ENCODE data around the gene LRRC8D. TPM values are rescaled to one million over a fixed set of nuclear protein-coding genes. Genes with fewer than 3 reads are reported as not detected.

LRRC8D gene
- total RNA-seq, 4 donors from 2014 or later, result 4.7 to 8.5 (median 6.5) TPM

DNA sequence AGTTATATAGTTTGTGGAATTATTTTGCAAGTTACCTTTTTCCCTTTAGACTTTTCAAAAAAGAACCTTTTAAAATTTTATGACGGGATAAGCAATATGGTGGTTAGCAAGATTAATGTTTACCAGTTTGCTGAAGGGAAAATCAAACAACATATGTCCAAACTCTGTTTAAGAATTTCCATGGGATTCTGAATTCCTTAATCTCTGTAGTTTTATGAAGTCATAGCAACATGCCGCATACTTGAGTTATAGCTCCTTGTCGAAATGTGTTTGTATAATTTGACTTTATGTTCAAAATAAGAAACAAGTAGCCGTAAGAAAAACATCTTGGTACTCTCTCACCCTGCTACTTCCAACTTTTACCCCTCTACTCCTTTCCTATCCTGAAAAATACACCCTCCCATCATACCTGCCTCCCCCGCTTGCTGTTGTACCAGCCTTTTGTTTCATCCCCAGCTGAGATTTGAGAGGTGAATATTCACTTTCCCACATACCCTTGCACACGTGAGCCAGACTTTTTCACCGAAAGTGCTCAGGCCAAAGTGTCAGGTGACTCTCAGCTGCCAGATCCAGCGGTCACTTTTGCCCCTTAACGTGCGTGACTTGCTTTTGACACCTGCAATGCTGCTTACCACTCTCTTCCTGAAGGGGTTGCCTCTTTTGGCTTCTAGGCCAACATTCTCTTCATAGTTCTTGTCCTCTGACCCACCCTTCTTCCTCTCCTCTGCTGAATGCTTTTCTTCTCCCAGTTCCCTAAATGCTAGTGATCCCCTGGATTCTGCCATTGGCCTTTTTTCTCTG is 90.6 kb downstream of the LRRC8D start:
- peaks cover 4 to 16% (median 4%) of the 10 kb centered on the region in 3 donors for H3K4me1 ChIP-seq
- ATAC-seq, result no peak
- 77 to 91% methylated on average over 6 to 10 of the region's 10 CpGs for WGBS, 2 donors (ENCODE audit: low coverage in 1 of 2)

DNA sequence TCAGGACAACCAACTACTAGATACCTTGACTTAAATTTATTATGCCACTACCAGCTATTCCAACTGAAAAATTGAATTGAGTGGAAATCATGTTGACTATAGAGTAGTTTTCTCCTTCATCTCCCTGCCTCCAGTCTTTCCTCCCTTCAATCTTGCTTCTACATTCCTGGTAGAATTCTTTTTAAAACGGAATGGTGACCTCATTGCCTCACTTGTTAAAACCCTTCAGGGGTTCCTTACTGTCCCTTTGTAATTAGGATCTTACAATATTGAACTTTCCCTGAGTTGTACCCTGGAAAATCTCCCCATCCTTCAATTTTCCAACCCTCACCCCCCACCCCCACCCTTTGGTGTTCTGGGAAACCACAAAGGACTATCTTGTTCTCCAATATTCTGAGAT is 91.2 kb downstream of the LRRC8D start:
- WGBS, 2 donors (ENCODE audit: low coverage in 1 of 2), result 54 to 88% methylated on average over 1 of the region's 1 CpG
- Histone ChIP-seq H3K4me3 (no peak overlapping the region), H3K27ac (no peak overlapping the region), H3K36me3 (no peaks in the 10 kb centered on the region), H3K4me1 (peaks cover 0 to 10% (median 0%) of the 10 kb centered on the region in 3 donors), H3K9me3 (no peaks in the 10 kb centered on the region), H3K27me3 (no peaks in the 10 kb centered on the region)
- TF ChIP-seq POLR2AphosphoS5 (IDR thresholded peaks at IDR 0.05), result no peak
- TF ChIP-seq, protein P1, sequence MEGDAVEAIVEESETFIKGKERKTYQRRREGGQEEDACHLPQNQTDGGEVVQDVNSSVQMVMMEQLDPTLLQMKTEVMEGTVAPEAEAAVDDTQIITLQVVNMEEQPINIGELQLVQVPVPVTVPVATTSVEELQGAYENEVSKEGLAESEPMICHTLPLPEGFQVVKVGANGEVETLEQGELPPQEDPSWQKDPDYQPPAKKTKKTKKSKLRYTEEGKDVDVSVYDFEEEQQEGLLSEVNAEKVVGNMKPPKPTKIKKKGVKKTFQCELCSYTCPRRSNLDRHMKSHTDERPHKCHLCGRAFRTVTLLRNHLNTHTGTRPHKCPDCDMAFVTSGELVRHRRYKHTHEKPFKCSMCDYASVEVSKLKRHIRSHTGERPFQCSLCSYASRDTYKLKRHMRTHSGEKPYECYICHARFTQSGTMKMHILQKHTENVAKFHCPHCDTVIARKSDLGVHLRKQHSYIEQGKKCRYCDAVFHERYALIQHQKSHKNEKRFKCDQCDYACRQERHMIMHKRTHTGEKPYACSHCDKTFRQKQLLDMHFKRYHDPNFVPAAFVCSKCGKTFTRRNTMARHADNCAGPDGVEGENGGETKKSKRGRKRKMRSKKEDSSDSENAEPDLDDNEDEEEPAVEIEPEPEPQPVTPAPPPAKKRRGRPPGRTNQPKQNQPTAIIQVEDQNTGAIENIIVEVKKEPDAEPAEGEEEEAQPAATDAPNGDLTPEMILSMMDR (IDR thresholded peaks at IDR 0.05), result no peak
- ATAC-seq, result no peak

More for the DNA sequence above, 90.6 kb downstream of the LRRC8D start:
- TF ChIP-seq POLR2A (IDR thresholded peaks at IDR 0.05) (no peak), POLR2AphosphoS5 (IDR thresholded peaks at IDR 0.05) (no peak), EP300 (IDR thresholded peaks at IDR 0.05) (no peak)
- TF ChIP-seq, protein P1 (IDR thresholded peaks at IDR 0.05), result no peak
- no peak overlapping the region for H3K4me3 ChIP-seq
- no peaks in the 10 kb centered on the region for H3K36me3 ChIP-seq
- no peak overlapping the region for H3K27ac ChIP-seq
- H3K9me3 ChIP-seq, result no peaks in the 10 kb centered on the region
- H3K27me3 ChIP-seq, result no peaks in the 10 kb centered on the region

DNA sequence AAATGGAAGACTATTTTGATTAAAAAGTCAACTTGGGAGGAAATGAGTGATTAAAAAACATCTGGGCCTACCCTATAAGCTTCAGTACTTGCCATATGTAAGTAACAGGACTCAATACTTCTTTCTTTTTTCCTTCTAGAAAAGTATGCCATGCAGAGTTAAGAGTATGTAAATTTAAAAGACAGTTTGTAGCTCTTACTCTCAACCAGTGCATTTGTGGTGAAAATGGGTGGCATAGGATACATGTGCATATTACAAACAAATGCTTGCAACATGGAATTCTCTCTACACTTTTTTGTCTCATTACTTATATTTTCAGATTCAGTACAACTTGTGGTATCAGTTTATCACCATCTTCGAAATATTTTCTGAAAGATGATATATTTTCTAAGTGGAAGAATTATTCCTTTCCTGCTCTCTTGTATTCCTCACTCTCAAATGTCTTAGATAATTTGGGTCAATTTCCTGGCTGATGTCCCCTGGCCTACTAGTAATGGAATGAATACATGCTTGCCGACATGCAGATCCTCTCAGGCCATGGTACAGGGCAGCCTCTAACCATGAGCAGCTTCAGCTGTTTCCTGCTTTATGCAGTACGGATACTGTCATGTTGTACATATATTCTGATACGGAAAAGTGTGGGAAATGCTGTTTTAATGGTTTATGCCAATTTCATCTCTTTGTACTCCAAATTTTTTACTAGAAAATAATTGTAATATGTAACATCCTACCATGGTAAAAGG is 92.7 kb downstream of the LRRC8D start:
- 76 to 97% methylated on average over 4 of the region's 4 CpGs for WGBS, 2 donors (ENCODE audit: low coverage in 1 of 2)
- H3K4me1 ChIP-seq, result peaks cover 0 to 14% (median 0%) of the 10 kb centered on the region in 3 donors
- H3K36me3 ChIP-seq, result no peaks in the 10 kb centered on the region
- TF ChIP-seq, protein P1 (IDR thresholded peaks at IDR 0.05), result no peak
- TF ChIP-seq POLR2AphosphoS5 (IDR thresholded peaks at IDR 0.05) (no peak), POLR2A (IDR thresholded peaks at IDR 0.05) (no peak), EP300 (IDR thresholded peaks at IDR 0.05) (no peak)
- H3K9me3 ChIP-seq, result no peaks in the 10 kb centered on the region
- no peaks in the 10 kb centered on the region for H3K27me3 ChIP-seq
- H3K27ac ChIP-seq, result no peak overlapping the region
- ATAC-seq, result no peak
- H3K4me3 ChIP-seq, result no peak overlapping the region

DNA sequence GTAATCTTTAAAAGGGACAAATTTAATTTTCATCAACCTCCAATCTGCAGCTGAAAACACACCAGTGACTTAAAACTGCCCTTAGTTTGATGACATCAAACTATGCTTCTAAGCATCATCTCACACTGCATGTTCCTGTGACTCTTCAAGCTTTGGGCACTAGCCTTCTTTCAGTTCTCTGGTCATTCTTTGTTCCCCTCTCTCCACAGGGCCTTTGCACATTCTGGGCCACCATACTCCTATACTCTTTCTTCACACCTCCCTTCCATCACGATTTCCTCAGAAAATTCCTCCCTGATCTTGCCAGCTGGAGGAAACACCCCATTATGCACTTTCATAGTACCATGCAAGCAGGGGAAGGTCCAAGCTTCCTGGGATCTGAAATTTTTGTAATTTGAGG is 96.5 kb downstream of the LRRC8D start:
- Histone ChIP-seq H3K27ac (no peak overlapping the region), H3K4me1 (peaks cover 0 to 18% (median 0%) of the 10 kb centered on the region in 3 donors), H3K4me3 (no peak overlapping the region), H3K27me3 (no peaks in the 10 kb centered on the region), H3K9me3 (no peaks in the 10 kb centered on the region), H3K36me3 (no peaks in the 10 kb centered on the region)
- no peak for TF ChIP-seq POLR2AphosphoS5 (IDR thresholded peaks at IDR 0.05)
- no peak for TF ChIP-seq POLR2A (IDR thresholded peaks at IDR 0.05)
- no peak for TF ChIP-seq EP300 (IDR thresholded peaks at IDR 0.05)
- TF ChIP-seq, protein P1 (IDR thresholded peaks at IDR 0.05), result no peak
- no peak for ATAC-seq
- WGBS, 2 donors (ENCODE audit: low coverage in 1 of 2), result 83% methylated on average over 1 of the region's 1 CpG; no CpG with 5 or more reads in 1 of the 2 donors
